HepG2 (cell line): ENCODE measurements around the gene COA1. TPM values are rescaled to one million over a fixed set of nuclear protein-coding genes. Genes with fewer than 3 reads are reported as not detected.

Experiments used
- CEBPZ ChIP-seq: IDR thresholded peaks from 2 replicates; pipeline ENCODE4 v1.6.1; 2012; ENCODE audit warnings: low read length, improper control_type of control experiment
- KDM1A ChIP-seq: IDR thresholded peaks from 2 replicates; pipeline ENCODE4 v1.6.1; 2016; ENCODE audit warnings: missing compliant biosample characterization
- NFATC3 ChIP-seq: sonication (generic); formaldehyde crosslinking; IDR thresholded peaks from 2 replicates; pipeline ENCODE4 v1.5.1; 2020; ENCODE audit warnings: mild to moderate bottlenecking, missing genetic modification reagents
- REST ChIP-seq, 2 experiments: IDR thresholded peaks; 2 replicates each; pipeline ENCODE4 v1.6.1; 2011 to 2012; ENCODE audit warnings: low read length in 2 of 2, borderline replicate concordance in 1 of 2, low read depth in 1 of 2, mild to moderate bottlenecking in 1 of 2, moderate library complexity in 1 of 2
- SP140L ChIP-seq: sonication (generic); formaldehyde crosslinking; IDR thresholded peaks from 2 replicates; pipeline ENCODE4 v1.4.0; 2020; ENCODE audit warnings: missing genetic modification reagents, borderline replicate concordance
- U2AF2 ChIP-seq: fragments of 200-400 bp; formaldehyde crosslinking; IDR thresholded peaks from 2 replicates; pipeline ENCODE4 v1.6.1; 2017; ENCODE audit warnings: low read depth, mild to moderate bottlenecking, low read length
- ZNF660 ChIP-seq: sonication (generic); formaldehyde crosslinking; IDR thresholded peaks from 2 replicates; pipeline ENCODE4 v1.5.1; 2020; ENCODE audit warnings: mild to moderate bottlenecking, low read depth, missing genetic modification reagents, borderline replicate concordance
- ZNF773 ChIP-seq: sonication (generic); formaldehyde crosslinking; IDR thresholded peaks from 2 replicates; pipeline ENCODE4 v1.4.0; 2020; ENCODE audit warnings: missing genetic modification reagents, borderline replicate concordance
- polyA plus RNA-seq, 8 experiments: library from polyadenylated mRNA; depleted of rRNA in 3 of 8; stranded (reverse) in 7 of 8; unstranded in 1 of 8; fragments of >200 nt; fragmentation: Illumina TruSeq in 4 of 8; extraction: Trizol in 4 of 8; gene quantifications; 2 replicates each; pipeline versions ENCODE4 v1.2.1 to v1.2.3, GENCODE V29; 2011 to 2016; ENCODE audit warnings: low read depth in 4 of 8, missing spikeins in 1 of 8, mixed read lengths in 1 of 8; ENCODE audit not compliant: insufficient read depth in 1 of 8
- total RNA-seq, 5 experiments: library from RNA; depleted of rRNA; stranded (reverse); fragments of >200 nt; fragmentation: Illumina TruSeq; extraction: Trizol; gene quantifications; 2 replicates each; pipeline ENCODE4 v1.2.3, GENCODE V29; 2016; ENCODE audit warnings: low read depth in 1 of 5
- TF ChIP-seq, protein P1 (sequence below): sonication (generic); formaldehyde crosslinking; IDR thresholded peaks from 2 replicates; pipeline ENCODE4 v1.8.1; 2022; ENCODE audit warnings: low read depth, mild to moderate bottlenecking, missing genetic modification reagents
- TF ChIP-seq, protein P2 (sequence below): sonication (generic); formaldehyde crosslinking; IDR thresholded peaks from 2 replicates; pipeline ENCODE4 v1.5.0; 2020; ENCODE audit warnings: missing genetic modification reagents, mild to moderate bottlenecking, borderline replicate concordance
- TF ChIP-seq, protein P3 (sequence below): sonication (generic); formaldehyde crosslinking; IDR thresholded peaks from 2 replicates; pipeline ENCODE4 v1.4.0; 2020; ENCODE audit warnings: missing genetic modification reagents, borderline replicate concordance

The COA1 gene
- total and polyA plus RNA-seq, 2 of the 13 experiments (the other 11 are each of a cell fraction or from before 2014, with no cell fraction given): 33.2 to 65.7 TPM

- TF ChIP-seq, protein P1, sequence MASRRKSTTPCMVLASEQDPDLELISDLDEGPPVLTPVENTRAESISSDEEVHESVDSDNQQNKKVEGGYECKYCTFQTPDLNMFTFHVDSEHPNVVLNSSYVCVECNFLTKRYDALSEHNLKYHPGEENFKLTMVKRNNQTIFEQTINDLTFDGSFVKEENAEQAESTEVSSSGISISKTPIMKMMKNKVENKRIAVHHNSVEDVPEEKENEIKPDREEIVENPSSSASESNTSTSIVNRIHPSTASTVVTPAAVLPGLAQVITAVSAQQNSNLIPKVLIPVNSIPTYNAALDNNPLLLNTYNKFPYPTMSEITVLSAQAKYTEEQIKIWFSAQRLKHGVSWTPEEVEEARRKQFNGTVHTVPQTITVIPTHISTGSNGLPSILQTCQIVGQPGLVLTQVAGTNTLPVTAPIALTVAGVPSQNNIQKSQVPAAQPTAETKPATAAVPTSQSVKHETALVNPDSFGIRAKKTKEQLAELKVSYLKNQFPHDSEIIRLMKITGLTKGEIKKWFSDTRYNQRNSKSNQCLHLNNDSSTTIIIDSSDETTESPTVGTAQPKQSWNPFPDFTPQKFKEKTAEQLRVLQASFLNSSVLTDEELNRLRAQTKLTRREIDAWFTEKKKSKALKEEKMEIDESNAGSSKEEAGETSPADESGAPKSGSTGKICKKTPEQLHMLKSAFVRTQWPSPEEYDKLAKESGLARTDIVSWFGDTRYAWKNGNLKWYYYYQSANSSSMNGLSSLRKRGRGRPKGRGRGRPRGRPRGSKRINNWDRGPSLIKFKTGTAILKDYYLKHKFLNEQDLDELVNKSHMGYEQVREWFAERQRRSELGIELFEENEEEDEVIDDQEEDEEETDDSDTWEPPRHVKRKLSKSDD (CRISPR knock-in tag): 0 out of 2 replicates have a peak, but pooled peaks have one; percentile 55
- TF ChIP-seq ZNF660 (CRISPR knock-in tag): no peak
- no peak for TF ChIP-seq ZNF773 (CRISPR knock-in tag)
- TF ChIP-seq, protein P2, sequence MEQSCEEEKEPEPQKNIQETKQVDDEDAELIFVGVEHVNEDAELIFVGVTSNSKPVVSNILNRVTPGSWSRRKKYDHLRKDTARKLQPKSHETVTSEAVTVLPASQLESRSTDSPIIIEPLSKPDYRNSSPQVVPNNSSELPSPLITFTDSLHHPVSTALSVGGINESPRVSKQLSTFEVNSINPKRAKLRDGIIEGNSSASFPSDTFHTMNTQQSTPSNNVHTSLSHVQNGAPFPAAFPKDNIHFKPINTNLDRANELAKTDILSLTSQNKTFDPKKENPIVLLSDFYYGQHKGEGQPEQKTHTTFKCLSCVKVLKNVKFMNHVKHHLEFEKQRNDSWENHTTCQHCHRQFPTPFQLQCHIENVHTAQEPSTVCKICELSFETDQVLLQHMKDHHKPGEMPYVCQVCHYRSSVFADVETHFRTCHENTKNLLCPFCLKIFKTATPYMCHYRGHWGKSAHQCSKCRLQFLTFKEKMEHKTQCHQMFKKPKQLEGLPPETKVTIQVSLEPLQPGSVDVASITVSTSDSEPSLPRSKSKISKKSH (CRISPR knock-in tag): no peak
- TF ChIP-seq SP140L (CRISPR knock-in tag): no peak
- TF ChIP-seq KDM1A (CRISPR knock-in tag): peak; percentile 42; the same call in 1 of the 2 replicates
- no peak for TF ChIP-seq REST (IDR thresholded peaks at IDR 0.05; ENCODE audit: borderline replicate concordance in 1 of 2, low read depth in 1 of 2, low read length in 2 of 2)
- 0 out of 2 replicates have a peak, but pooled peaks have one; percentile 29 for TF ChIP-seq NFATC3 (CRISPR knock-in tag)
- TF ChIP-seq CEBPZ: no peak
- TF ChIP-seq, protein P3, sequence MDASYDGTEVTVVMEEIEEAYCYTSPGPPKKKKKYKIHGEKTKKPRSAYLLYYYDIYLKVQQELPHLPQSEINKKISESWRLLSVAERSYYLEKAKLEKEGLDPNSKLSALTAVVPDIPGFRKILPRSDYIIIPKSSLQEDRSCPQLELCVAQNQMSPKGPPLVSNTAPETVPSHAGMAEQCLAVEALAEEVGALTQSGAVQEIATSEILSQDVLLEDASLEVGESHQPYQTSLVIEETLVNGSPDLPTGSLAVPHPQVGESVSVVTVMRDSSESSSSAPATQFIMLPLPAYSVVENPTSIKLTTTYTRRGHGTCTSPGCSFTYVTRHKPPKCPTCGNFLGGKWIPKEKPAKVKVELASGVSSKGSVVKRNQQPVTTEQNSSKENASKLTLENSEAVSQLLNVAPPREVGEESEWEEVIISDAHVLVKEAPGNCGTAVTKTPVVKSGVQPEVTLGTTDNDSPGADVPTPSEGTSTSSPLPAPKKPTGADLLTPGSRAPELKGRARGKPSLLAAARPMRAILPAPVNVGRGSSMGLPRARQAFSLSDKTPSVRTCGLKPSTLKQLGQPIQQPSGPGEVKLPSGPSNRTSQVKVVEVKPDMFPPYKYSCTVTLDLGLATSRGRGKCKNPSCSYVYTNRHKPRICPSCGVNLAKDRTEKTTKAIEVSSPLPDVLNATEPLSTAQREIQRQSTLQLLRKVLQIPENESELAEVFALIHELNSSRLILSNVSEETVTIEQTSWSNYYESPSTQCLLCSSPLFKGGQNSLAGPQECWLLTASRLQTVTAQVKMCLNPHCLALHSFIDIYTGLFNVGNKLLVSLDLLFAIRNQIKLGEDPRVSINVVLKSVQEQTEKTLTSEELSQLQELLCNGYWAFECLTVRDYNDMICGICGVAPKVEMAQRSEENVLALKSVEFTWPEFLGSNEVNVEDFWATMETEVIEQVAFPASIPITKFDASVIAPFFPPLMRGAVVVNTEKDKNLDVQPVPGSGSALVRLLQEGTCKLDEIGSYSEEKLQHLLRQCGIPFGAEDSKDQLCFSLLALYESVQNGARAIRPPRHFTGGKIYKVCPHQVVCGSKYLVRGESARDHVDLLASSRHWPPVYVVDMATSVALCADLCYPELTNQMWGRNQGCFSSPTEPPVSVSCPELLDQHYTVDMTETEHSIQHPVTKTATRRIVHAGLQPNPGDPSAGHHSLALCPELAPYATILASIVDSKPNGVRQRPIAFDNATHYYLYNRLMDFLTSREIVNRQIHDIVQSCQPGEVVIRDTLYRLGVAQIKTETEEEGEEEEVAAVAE (CRISPR knock-in tag): 0 out of 2 replicates have a peak, but pooled peaks have one; percentile 27
- TF ChIP-seq U2AF2: no peak
These were observed 40.6 kb upstream of the COA1 start (continued) for GRCh38 chr7:43769791-43770465.
